A673 (cell line): Measurements from ENCODE around the gene ZNF669.

ENCODE experiments used
- EZH2 ChIP-seq: fragments of 200-600 bp; sonication (generic); IDR thresholded peaks from 2 replicates; pipeline ENCODE4 v1.6.1; 2017; ENCODE audit warnings: borderline replicate concordance, low read depth, mild to moderate bottlenecking, mixed read lengths, antibody characterized with exemption, low read length; ENCODE audit not compliant: poor library complexity, severe bottlenecking
- TF ChIP-seq, protein P1 (sequence below): fragments of 300-800, 200-600 bp; sonication (generic); conservative IDR thresholded peaks from 2 replicates; pipeline ENCODE4 v1.5.1; 2017; ENCODE audit warnings: low read depth, mild to moderate bottlenecking, antibody characterized with exemption, low read length, moderate library complexity, mixed read lengths

DNA sequence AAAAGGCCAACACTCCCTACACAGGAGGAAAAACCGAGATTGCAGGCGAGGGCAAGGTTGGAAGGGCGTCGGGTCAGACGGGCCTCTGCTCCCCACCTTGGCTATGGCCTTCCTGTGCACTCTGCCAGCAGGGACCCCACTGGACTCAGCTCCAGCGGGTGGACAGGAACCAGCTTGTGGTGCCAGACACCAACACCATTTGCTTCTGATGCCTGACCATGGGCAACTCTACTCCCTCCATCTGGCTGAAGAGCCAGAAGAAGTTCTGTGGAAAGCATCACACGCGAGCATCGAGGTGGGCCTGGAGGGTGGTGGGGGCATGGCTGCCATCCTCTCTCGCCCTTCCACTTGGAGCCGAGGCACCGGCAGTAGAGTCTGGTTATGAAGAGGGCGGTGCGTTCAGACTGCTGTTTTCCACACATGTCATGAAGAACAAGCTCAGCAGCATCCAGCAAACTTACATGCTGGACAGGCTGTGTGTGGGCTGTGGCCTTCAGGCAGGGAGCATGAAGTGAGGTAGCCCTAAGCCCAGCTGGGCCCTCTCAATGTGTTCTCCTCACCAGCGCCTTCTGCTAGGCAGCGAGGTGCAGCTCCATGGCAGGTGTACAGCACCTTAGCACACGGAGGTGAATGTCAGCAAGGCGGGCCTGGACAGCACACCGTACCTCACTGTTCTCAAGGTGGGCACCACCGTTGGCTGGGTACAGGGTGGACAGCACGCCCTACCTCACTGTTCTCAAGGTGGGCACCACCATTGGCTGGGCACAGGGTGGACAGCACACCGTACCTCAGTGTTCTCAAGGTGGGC lies 15.6 kb upstream of the ZNF669 start:
- TF ChIP-seq, protein P1, sequence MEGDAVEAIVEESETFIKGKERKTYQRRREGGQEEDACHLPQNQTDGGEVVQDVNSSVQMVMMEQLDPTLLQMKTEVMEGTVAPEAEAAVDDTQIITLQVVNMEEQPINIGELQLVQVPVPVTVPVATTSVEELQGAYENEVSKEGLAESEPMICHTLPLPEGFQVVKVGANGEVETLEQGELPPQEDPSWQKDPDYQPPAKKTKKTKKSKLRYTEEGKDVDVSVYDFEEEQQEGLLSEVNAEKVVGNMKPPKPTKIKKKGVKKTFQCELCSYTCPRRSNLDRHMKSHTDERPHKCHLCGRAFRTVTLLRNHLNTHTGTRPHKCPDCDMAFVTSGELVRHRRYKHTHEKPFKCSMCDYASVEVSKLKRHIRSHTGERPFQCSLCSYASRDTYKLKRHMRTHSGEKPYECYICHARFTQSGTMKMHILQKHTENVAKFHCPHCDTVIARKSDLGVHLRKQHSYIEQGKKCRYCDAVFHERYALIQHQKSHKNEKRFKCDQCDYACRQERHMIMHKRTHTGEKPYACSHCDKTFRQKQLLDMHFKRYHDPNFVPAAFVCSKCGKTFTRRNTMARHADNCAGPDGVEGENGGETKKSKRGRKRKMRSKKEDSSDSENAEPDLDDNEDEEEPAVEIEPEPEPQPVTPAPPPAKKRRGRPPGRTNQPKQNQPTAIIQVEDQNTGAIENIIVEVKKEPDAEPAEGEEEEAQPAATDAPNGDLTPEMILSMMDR, result no peak
- no peak for TF ChIP-seq EZH2
